Measurements from ENCODE around the gene COL27A1. TPM values are rescaled to one million over a fixed set of nuclear protein-coding genes. Genes with fewer than 3 reads are reported as not detected.

COL27A1 gene
- total RNA-seq, 1 donor, result 2.1 TPM

GRCh38 chr9:114112778-114113584 lies 42.4 kb upstream of the COL27A1 start:
- peak; percentile 74 for DNase-seq (ENCODE audit: low read depth)
- TF ChIP-seq, protein P1, sequence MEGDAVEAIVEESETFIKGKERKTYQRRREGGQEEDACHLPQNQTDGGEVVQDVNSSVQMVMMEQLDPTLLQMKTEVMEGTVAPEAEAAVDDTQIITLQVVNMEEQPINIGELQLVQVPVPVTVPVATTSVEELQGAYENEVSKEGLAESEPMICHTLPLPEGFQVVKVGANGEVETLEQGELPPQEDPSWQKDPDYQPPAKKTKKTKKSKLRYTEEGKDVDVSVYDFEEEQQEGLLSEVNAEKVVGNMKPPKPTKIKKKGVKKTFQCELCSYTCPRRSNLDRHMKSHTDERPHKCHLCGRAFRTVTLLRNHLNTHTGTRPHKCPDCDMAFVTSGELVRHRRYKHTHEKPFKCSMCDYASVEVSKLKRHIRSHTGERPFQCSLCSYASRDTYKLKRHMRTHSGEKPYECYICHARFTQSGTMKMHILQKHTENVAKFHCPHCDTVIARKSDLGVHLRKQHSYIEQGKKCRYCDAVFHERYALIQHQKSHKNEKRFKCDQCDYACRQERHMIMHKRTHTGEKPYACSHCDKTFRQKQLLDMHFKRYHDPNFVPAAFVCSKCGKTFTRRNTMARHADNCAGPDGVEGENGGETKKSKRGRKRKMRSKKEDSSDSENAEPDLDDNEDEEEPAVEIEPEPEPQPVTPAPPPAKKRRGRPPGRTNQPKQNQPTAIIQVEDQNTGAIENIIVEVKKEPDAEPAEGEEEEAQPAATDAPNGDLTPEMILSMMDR (IDR thresholded peaks at IDR 0.05; ENCODE audit: insufficient read depth, low read length), result no peak

GRCh38 chr9:114114364-114114763 lies 41.0 kb upstream of the COL27A1 start:
- no peak for DNase-seq (ENCODE audit: low read depth)
- H3K4me3 ChIP-seq (ENCODE audit: low read depth, low read length), result no peak overlapping the region
- TF ChIP-seq, protein P1 (IDR thresholded peaks at IDR 0.05; ENCODE audit: insufficient read depth, low read length), result no peak

More at GRCh38 chr9:114112778-114113584, 42.4 kb upstream of the COL27A1 start:
- H3K4me3 ChIP-seq (ENCODE audit: low read depth, low read length), result no peak overlapping the region

DNA sequence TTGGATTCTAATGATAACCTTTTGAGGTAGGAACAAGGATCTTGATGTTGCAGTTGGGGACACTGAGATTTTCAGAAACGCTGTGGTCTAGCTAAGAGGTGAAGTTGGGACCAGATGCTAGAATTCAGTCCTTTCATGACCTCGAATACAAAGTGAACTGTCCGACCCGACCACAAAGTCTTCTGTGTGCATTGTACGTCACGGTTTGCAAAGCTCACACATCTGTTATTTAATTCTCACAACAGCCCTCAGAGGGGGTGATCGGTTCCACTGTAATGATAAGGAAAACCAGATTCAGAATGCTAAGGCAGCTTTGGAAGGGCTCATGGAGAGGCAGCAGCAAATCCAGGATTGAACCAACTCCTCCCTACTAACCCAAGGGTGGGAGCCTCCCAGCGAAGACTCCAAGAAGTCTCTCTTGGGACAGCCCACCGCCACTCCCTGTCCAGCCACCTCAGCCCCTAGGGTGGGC lies 39.6 kb upstream of the COL27A1 start:
- TF ChIP-seq, protein P1 (IDR thresholded peaks at IDR 0.05; ENCODE audit: insufficient read depth, low read length), result no peak
- DNase-seq (ENCODE audit: low read depth), result no peak

GRCh38 chr9:114116126-114116747 lies 39.1 kb upstream of the COL27A1 start:
- TF ChIP-seq, protein P1 (IDR thresholded peaks at IDR 0.05; ENCODE audit: insufficient read depth, low read length), result no peak
- no peak overlapping the region for H3K4me3 ChIP-seq (ENCODE audit: low read depth, low read length)
- DNase-seq (ENCODE audit: low read depth), result no peak

More for the DNA sequence above, 39.6 kb upstream of the COL27A1 start:
- no peak overlapping the region for H3K4me3 ChIP-seq (ENCODE audit: low read depth, low read length)

- DNase-seq (ENCODE audit: low read depth), result no peak
- H3K4me3 ChIP-seq (ENCODE audit: low read depth, low read length), result no peak overlapping the region
- TF ChIP-seq, protein P1 (IDR thresholded peaks at IDR 0.05; ENCODE audit: insufficient read depth, low read length), result no peak
Observed at GRCh38 chr9:114117614-114117995, 37.7 kb upstream of the COL27A1 start.

DNA sequence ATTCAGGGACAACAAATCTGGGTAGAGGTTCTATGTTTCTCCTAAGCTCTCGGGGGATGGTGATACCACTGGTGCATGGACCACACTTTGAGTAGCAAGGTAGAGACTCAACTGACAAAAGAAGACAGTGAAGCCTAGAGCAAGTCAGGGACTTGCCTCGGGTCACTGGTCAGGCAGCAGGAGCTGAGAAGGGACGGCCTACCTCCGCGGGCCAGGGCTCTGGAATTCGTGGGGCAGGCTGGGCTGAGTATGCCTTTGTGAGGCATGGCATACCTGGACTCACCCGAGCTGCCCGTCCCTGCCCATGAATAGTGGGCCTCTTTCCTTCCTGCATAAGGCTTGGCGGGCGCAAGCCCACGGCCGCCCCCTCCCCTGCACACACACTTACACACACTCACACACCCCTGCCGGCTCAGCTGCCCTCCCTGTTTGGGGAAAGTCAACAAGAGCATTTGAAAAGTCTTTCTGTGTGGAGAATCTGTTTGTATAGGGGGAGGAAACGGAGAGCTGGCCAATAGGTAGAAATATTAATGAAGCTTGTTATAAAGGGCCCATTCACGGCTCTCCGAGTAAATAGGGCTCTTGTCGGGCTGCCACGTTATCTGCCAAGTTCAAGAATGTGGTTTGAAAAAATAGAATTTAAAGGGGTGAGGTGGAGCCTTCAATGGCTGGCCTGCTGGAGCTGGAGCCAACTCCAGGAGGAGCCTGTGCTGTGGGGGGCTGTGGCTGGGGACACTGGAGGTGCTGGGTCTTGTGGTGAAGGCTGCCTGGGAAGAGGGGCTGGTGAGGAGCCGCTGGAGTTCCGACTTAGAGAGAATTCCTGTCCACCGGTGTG lies 37.1 kb upstream of the COL27A1 start:
- no peak overlapping the region for H3K4me3 ChIP-seq (ENCODE audit: low read depth, low read length)
- TF ChIP-seq, protein P1 (IDR thresholded peaks at IDR 0.05; ENCODE audit: insufficient read depth, low read length), result no peak
- no peak for DNase-seq (ENCODE audit: low read depth)

All from fibroblast of the aortic adventitia (primary cell).